Measurements from ENCODE around the gene BZW1. TPM values are rescaled to one million over a fixed set of nuclear protein-coding genes. Genes with fewer than 3 reads are reported as not detected.

Gene BZW1
- total RNA-seq, 4 donors from 2014 or later, result 179 to 285 (median 244) TPM

DNA sequence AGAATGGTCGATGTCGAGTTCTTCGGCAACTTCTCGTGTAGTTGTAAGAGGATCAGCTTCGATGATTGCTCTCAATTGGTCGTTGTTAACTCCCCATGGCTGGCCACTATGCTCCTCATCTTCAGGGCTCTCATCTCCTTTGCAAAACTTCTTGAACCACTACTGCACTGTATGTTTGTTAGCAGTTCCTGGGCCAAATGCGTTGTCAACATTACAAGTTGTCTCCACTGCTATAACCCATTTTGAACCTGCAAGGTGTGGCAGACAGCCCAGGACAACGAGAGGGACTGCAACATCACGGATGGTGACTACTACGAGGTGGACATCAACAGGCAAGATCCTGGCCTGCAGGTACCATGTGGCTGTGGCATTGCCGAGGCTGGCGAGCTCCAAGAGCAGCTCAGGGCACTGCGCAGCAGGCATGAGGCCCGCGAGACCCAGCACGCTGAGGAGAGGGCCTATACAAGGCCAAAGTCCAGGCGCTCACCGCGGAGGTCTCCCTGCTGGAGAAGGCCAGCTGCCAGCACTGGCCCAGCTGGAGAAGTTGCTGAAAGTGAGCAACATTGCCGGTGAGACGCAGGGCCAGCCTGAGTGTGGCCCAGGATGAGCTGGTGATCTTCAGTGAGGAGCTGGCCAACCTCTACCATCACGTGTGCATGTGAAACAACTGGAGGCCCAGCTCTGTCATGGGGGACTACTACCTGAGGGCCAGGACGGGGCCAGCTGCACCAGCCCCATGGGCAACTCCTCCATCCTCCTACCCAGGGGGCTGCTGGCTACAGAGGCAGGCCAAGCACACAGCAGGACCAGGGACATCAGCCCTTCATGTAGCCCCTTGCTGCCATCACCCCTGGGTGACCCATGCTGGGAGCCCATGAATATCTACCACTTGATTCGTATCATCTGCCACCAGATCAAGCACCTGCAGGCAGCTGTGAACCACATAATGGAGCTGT lies 32.6 kb downstream of the BZW1 start:
- WGBS, 2 donors, result 91 to 92% methylated on average over 24 of the region's 24 CpGs
- H3K4me1 ChIP-seq, result no peaks in the 10 kb centered on the region
- H3K27me3 ChIP-seq, result no peaks in the 10 kb centered on the region
- no peak overlapping the region for H3K27ac ChIP-seq
- H3K4me3 ChIP-seq, result no peak overlapping the region
- H3K9me3 ChIP-seq, result no peaks in the 10 kb centered on the region
- TF ChIP-seq POLR2A (IDR thresholded peaks at IDR 0.05) (no peak), EP300 (IDR thresholded peaks at IDR 0.05) (no peak)
- TF ChIP-seq, protein P1, sequence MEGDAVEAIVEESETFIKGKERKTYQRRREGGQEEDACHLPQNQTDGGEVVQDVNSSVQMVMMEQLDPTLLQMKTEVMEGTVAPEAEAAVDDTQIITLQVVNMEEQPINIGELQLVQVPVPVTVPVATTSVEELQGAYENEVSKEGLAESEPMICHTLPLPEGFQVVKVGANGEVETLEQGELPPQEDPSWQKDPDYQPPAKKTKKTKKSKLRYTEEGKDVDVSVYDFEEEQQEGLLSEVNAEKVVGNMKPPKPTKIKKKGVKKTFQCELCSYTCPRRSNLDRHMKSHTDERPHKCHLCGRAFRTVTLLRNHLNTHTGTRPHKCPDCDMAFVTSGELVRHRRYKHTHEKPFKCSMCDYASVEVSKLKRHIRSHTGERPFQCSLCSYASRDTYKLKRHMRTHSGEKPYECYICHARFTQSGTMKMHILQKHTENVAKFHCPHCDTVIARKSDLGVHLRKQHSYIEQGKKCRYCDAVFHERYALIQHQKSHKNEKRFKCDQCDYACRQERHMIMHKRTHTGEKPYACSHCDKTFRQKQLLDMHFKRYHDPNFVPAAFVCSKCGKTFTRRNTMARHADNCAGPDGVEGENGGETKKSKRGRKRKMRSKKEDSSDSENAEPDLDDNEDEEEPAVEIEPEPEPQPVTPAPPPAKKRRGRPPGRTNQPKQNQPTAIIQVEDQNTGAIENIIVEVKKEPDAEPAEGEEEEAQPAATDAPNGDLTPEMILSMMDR (IDR thresholded peaks at IDR 0.05), result no peak
- no peak for DNase-seq (ENCODE audit: low spot score in 2 of 2)
- no peaks in the 10 kb centered on the region for H3K36me3 ChIP-seq

DNA sequence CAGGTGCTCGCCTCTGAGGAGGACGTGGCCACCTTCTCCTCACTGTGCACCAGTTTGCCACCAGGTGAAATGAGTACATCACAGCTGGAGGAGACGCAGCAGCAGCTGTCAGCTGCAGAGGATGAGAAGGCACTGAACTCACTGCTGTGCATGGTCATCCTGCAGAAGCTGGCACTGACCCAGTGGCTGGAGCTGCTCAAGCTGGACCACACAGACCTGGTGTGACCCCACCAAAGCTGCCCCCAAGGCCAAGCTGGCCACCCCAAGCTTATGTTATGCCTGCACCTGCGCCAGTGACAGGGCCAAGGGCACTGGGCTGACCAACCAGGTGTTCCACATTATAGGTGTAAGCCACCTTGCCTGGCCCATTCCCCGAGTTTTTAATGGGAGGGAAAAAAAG lies 33.5 kb downstream of the BZW1 start:
- no peaks in the 10 kb centered on the region for H3K27me3 ChIP-seq

DNA sequence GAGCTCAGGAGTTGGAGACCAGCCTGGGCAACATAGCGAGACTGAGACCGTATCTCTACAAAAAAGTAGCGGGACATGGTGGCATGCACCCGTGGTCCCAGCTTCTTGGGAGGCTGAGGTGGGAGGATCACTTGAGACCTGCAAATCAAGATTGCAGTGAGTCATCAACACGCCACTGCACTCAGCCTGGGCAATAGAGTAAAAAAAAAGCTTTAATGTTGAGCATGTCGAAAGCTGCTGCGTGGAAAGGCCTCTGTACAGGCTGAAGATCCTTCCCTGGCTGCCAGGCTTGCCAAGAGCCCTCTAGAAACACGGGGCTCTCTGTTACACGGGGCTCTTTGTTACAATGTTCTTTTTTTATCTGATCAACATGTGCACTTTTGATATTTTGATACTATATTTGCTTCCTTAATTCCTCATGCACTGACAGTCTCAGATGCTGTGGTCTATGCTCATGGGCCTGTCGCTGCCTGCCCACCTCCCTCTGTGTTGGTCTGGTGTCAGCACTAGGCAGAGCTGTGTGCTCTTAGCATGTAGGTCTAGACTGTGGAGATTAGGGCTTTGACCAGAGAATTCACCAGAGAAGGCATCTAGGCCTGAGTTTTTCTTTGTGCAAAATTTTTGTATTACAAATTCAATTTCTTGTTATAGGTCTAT lies 34.1 kb downstream of the BZW1 start:
- no peaks in the 10 kb centered on the region for H3K9me3 ChIP-seq
- 81 to 84% methylated on average over 10 of the region's 10 CpGs for WGBS, 2 donors
- no peak for TF ChIP-seq EP300 (IDR thresholded peaks at IDR 0.05)
- TF ChIP-seq POLR2A (IDR thresholded peaks at IDR 0.05), result no peak
- TF ChIP-seq, protein P1 (IDR thresholded peaks at IDR 0.05), result no peak
- H3K27ac ChIP-seq, result no peak overlapping the region
- H3K4me1 ChIP-seq, result no peaks in the 10 kb centered on the region
- DNase-seq (ENCODE audit: low spot score in 2 of 2), result no peak
- peaks cover 0 to 7% (median 0%) of the 10 kb centered on the region in 3 donors for H3K36me3 ChIP-seq
- H3K27me3 ChIP-seq, result no peaks in the 10 kb centered on the region
- H3K4me3 ChIP-seq, result no peak overlapping the region

More for the DNA sequence above, 33.5 kb downstream of the BZW1 start:
- WGBS, 2 donors, result 88 to 97% methylated on average over 4 to 5 of the region's 5 CpGs
- Histone ChIP-seq H3K4me1 (no peaks in the 10 kb centered on the region), H3K9me3 (no peaks in the 10 kb centered on the region), H3K36me3 (peaks cover 0 to 1% (median 0%) of the 10 kb centered on the region in 3 donors), H3K4me3 (no peak overlapping the region), H3K27ac (no peak overlapping the region)
- TF ChIP-seq POLR2A (IDR thresholded peaks at IDR 0.05) (no peak), EP300 (IDR thresholded peaks at IDR 0.05) (no peak)
- TF ChIP-seq, protein P1 (IDR thresholded peaks at IDR 0.05), result no peak
- DNase-seq (ENCODE audit: low spot score in 2 of 2), result no peak

DNA sequence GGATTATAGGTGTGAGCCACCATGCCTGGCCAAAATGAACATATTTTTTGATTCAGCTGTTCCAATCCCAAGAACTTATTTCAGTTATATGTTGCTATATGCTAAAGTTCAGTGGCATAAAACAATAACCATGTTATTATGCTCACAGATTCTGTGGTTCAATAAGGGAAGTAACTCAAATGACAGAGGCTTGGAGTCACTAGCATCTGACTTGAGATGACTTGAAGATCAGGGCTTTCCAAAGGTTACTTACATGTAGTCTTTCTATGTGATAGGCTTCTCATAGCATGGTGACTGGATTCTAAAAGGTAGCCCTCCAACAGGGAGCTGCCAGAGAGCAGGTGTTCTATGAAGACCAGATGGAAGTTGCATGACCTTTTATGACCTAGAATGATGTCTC lies 35.6 kb downstream of the BZW1 start:
- no peak for DNase-seq (ENCODE audit: low spot score in 2 of 2)
- Histone ChIP-seq H3K36me3 (peaks cover 4 to 22% (median 9%) of the 10 kb centered on the region in 3 donors), H3K27me3 (no peaks in the 10 kb centered on the region), H3K4me3 (no peak overlapping the region), H3K9me3 (no peaks in the 10 kb centered on the region), H3K27ac (no peak overlapping the region), H3K4me1 (no peaks in the 10 kb centered on the region)
- TF ChIP-seq, protein P1 (IDR thresholded peaks at IDR 0.05), result no peak
- TF ChIP-seq POLR2A (IDR thresholded peaks at IDR 0.05), result no peak
- no peak for TF ChIP-seq EP300 (IDR thresholded peaks at IDR 0.05)

DNA sequence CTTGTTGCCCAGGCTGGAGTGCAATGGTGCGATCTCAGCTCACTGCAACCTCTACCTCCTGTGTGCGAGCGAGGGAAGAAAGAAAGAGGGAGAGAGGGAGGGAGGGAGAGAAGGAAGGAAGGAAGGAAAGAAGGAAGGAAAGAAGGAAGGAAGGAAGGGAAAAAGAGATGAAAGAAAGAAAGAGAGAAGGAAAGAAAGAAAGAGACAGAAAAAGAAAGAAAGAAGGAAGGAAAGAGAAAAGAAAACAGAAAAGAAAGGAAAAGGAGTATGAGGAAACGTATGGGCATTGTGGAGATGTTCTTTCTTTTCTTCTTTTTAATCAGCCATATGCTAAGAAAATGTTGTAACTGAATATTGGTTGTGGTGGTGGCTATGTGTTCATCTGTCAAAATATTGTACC lies 36.2 kb downstream of the BZW1 start:
- Histone ChIP-seq H3K36me3 (peaks cover 10 to 29% (median 11%) of the 10 kb centered on the region in 3 donors), H3K4me1 (no peaks in the 10 kb centered on the region), H3K4me3 (no peak overlapping the region), H3K27ac (no peak overlapping the region), H3K9me3 (no peaks in the 10 kb centered on the region), H3K27me3 (no peaks in the 10 kb centered on the region)
- no peak for TF ChIP-seq POLR2A (IDR thresholded peaks at IDR 0.05)
- no peak for TF ChIP-seq EP300 (IDR thresholded peaks at IDR 0.05)
- TF ChIP-seq, protein P1 (IDR thresholded peaks at IDR 0.05), result no peak
- WGBS, 2 donors, result 79 to 88% methylated on average over 4 of the region's 4 CpGs
- no peak for DNase-seq (ENCODE audit: low spot score in 2 of 2)

All from tibial nerve (tissue), 4 donors.